ENCODE measurements around the gene FUT7. TPM values are rescaled to one million over a fixed set of nuclear protein-coding genes. Genes with fewer than 3 reads are reported as not detected.

The FUT7 gene
- total RNA-seq, 1 experiment from 2014 or later = not detected

- no peak overlapping the region for H2BK5ac ChIP-seq (ENCODE audit: insufficient read length, low read length)
- Mint-ChIP-seq H3K4me3 (no peak overlapping the region), H3K36me3 (ENCODE audit: insufficient read depth in 1 of 3, low read depth in 3 of 3) (no peaks in the 10 kb centered on the region), H3K9me3 (no peaks in the 10 kb centered on the region), H3K4me1 (peaks cover 2 to 7% of the 10 kb centered on the region in 2 experiments), H3K27ac (no peak overlapping the region), H3K27me3 (ENCODE audit: low read depth) (peaks cover 43% of the 10 kb centered on the region)
- no peak overlapping the region for H3T11ph ChIP-seq (ENCODE audit: low read length)
- no peak overlapping the region for H4K91ac ChIP-seq (ENCODE audit: insufficient read length, low read depth, low read length)
- no peak overlapping the region for H3K23ac ChIP-seq (ENCODE audit: insufficient read length, low read depth, low read length)
- H3K9ac ChIP-seq (ENCODE audit: extremely low read depth, insufficient read length, low read length) = no peak overlapping the region
- no peak overlapping the region for H3K14ac ChIP-seq (ENCODE audit: insufficient read depth, low read length)
- peaks cover 6% of the 10 kb centered on the region for H3K23me2 ChIP-seq (ENCODE audit: insufficient read length, low read depth, low read length, poor library complexity, severe bottlenecking)
- no peaks in the 10 kb centered on the region for H3K9me3 ChIP-seq (ENCODE audit: control insufficient read depth, low read depth, low read length)
- TF ChIP-seq, protein P1, sequence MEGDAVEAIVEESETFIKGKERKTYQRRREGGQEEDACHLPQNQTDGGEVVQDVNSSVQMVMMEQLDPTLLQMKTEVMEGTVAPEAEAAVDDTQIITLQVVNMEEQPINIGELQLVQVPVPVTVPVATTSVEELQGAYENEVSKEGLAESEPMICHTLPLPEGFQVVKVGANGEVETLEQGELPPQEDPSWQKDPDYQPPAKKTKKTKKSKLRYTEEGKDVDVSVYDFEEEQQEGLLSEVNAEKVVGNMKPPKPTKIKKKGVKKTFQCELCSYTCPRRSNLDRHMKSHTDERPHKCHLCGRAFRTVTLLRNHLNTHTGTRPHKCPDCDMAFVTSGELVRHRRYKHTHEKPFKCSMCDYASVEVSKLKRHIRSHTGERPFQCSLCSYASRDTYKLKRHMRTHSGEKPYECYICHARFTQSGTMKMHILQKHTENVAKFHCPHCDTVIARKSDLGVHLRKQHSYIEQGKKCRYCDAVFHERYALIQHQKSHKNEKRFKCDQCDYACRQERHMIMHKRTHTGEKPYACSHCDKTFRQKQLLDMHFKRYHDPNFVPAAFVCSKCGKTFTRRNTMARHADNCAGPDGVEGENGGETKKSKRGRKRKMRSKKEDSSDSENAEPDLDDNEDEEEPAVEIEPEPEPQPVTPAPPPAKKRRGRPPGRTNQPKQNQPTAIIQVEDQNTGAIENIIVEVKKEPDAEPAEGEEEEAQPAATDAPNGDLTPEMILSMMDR (conservative IDR thresholded peaks at IDR 0.05) = no peak
- H3K4me2 ChIP-seq (ENCODE audit: insufficient read depth, insufficient read length, low read length) = no peak overlapping the region
- no peak overlapping the region for H3K18ac ChIP-seq (ENCODE audit: insufficient read length, low read depth, low read length)
- H3K4ac ChIP-seq (ENCODE audit: low read depth, low read length) = no peak overlapping the region
- H3K4me1 ChIP-seq (ENCODE audit: insufficient read depth, low read length) = no peaks in the 10 kb centered on the region
- no peak overlapping the region for H2BK12ac ChIP-seq (ENCODE audit: insufficient read length, low read depth, low read length)
- H2BK120ac ChIP-seq (ENCODE audit: low read depth, low read length, poor library complexity, severe bottlenecking) = no peak overlapping the region
- H4K5ac ChIP-seq (ENCODE audit: insufficient read length, low read depth, low read length) = no peak overlapping the region
- H2AK5ac ChIP-seq (ENCODE audit: insufficient read length, low read length) = no peak overlapping the region
- no peak overlapping the region for H2BK15ac ChIP-seq (ENCODE audit: low read depth, low read length)
- no peaks in the 10 kb centered on the region for H3K79me2 ChIP-seq (ENCODE audit: insufficient read depth, low read length)
- no peaks in the 10 kb centered on the region for H4K20me1 ChIP-seq (ENCODE audit: control insufficient read depth, insufficient read depth, insufficient read length)
- H3K56ac ChIP-seq (ENCODE audit: insufficient read length, low read depth, low read length) = no peak overlapping the region
- H4K8ac ChIP-seq (replicated peaks; ENCODE audit: insufficient read length, low read depth, low read length) = no peak overlapping the region
- no peak overlapping the region for H2AFZ ChIP-seq (ENCODE audit: low read length)
- peaks cover 2% of the 10 kb centered on the region; the same call in 1 of the 2 replicates for H3K27me3 ChIP-seq (ENCODE audit: insufficient read depth, low read length)
- no peak for DNase-seq
- no CpG with 5 or more reads among the region's 16 CpGs for WGBS (ENCODE audit: extremely low coverage, insufficient read length, low lambda C conversion rate)
- no peaks in the 10 kb centered on the region for H3K79me1 ChIP-seq (ENCODE audit: insufficient read depth, low read depth, low read length, poor library complexity, severe bottlenecking)
- no peak overlapping the region for H3K27ac ChIP-seq (ENCODE audit: insufficient read length, low read depth, low read length)
- no peak overlapping the region for H2BK20ac ChIP-seq (ENCODE audit: low read depth, low read length, poor library complexity, severe bottlenecking)
Measured at GRCh38 chr9:137057545-137057944, 25.7 kb upstream of the FUT7 start.

All from H9 (cell line).